Right atrium auricular region (tissue), 2 donors: ENCODE results near the gene TBC1D22B. TPM values are rescaled to one million over a fixed set of nuclear protein-coding genes. Genes with fewer than 3 reads are reported as not detected.
"Not testable (repeated sequence)": the region's sequence is repeated elsewhere in the genome, so short reads cannot be mapped to it uniquely, and the experiment has no call there.

Experiments used
- DNase-seq: peaks from one replicate; pipeline ENCODE4 v3.0.0-alpha.2; 2019; ENCODE audit warnings: low spot score
- H3K27ac ChIP-seq, 2 donors: fragments of 200-600 bp; sonication (generic); 1 replicate in 1 of 2; 2 replicates in 1 of 2; pipeline ENCODE4 v1.5.1; 2016 to 2019
- H3K27me3 ChIP-seq, 2 donors: fragments of 200-600 bp; sonication (generic); one replicate each; pipeline versions ENCODE4 v1.5.1 to v1.6.0; 2017 to 2019
- H3K36me3 ChIP-seq: fragments of 200-600 bp; sonication (generic); one replicate; pipeline ENCODE4 v1.5.1; 2016
- H3K4me1 ChIP-seq, 2 donors: fragments of 200-600 bp; sonication (generic); one replicate each; pipeline versions ENCODE4 v1.5.1 to v1.6.0; 2017 to 2019
- H3K4me3 ChIP-seq, 2 donors: fragments of 200-600 bp; sonication (generic); 1 replicate in 1 of 2; 2 replicates in 1 of 2; pipeline ENCODE4 v1.5.1; 2017 to 2019; ENCODE audit warnings: mild to moderate bottlenecking in 1 of 2, moderate library complexity in 1 of 2
- H3K9me3 ChIP-seq, 2 donors: fragments of 200-600 bp; sonication (generic); one replicate each; pipeline ENCODE4 v1.5.1; 2019
- CTCF ChIP-seq, 2 donors: fragments of 200-600 bp; sonication (generic); IDR thresholded peaks; one replicate each; pipeline ENCODE4 v1.5.1; 2019; ENCODE audit warnings: antibody characterized with exemption in 2 of 2
- total RNA-seq, 2 donors: library from RNA; depleted of rRNA; stranded (reverse); fragments of >200 nt; gene quantifications; one replicate each; pipeline ENCODE4 v1.1.0, GENCODE V29; 2016

Gene TBC1D22B
- total RNA-seq, 2 donors from 2014 or later, result 7.5 to 9.8 TPM

GRCh38 chr6:37305841-37306425 lies 48.4 kb downstream of the TBC1D22B start:
- Histone ChIP-seq H3K9me3 (no peaks in the 10 kb centered on the region), H3K4me1 (peaks cover 0 to 14% of the 10 kb centered on the region in 2 donors), H3K27ac (no peak overlapping the region), H3K27me3 (no peaks in the 10 kb centered on the region), H3K36me3 (peaks cover 9% of the 10 kb centered on the region), H3K4me3 (no peak overlapping the region)
- DNase-seq, result no peak
- TF ChIP-seq CTCF (IDR thresholded peaks at IDR 0.05), result no peak

- Histone ChIP-seq H3K9me3 (no peaks in the 10 kb centered on the region), H3K36me3 (peaks cover 9% of the 10 kb centered on the region), H3K27ac (no peak overlapping the region), H3K4me3 (no peak overlapping the region), H3K27me3 (no peaks in the 10 kb centered on the region), H3K4me1 (peaks cover 0 to 14% of the 10 kb centered on the region in 2 donors)
- DNase-seq, result no peak
- TF ChIP-seq CTCF (IDR thresholded peaks at IDR 0.05), result no peak
Measured at GRCh38 chr6:37306624-37307222, 49.2 kb downstream of the TBC1D22B start.

GRCh38 chr6:37307484-37307883 lies 49.9 kb downstream of the TBC1D22B start:
- Histone ChIP-seq H3K27ac (peak overlapping the region; percentile 39 to 52), H3K4me1 (peaks cover 0 to 14% of the 10 kb centered on the region in 2 donors)
- not testable (repeated sequence) for H3K4me3 ChIP-seq, H3K9me3 ChIP-seq, DNase-seq, H3K36me3 ChIP-seq, H3K27me3 ChIP-seq

- H3K4me1 ChIP-seq, result peaks cover 0 to 14% of the 10 kb centered on the region in 2 donors
- no peak for DNase-seq
- H3K36me3 ChIP-seq, result peaks cover 6% of the 10 kb centered on the region
- TF ChIP-seq CTCF (IDR thresholded peaks at IDR 0.05), result no peak
- H3K27ac ChIP-seq, result peak overlapping the region; percentile 39 to 52
- no peak overlapping the region for H3K4me3 ChIP-seq
- no peaks in the 10 kb centered on the region for H3K9me3 ChIP-seq
- H3K27me3 ChIP-seq, result no peaks in the 10 kb centered on the region
Measured at GRCh38 chr6:37308069-37308815, 50.7 kb downstream of the TBC1D22B start.

GRCh38 chr6:37309046-37309445 lies 51.5 kb downstream of the TBC1D22B start:
- no peaks in the 10 kb centered on the region for H3K27me3 ChIP-seq
- H3K36me3 ChIP-seq, result peaks cover 14% of the 10 kb centered on the region
- H3K4me3 ChIP-seq, result no peak overlapping the region
- H3K4me1 ChIP-seq, result peaks cover 0 to 14% of the 10 kb centered on the region in 2 donors
- H3K9me3 ChIP-seq, result no peaks in the 10 kb centered on the region
- TF ChIP-seq CTCF (IDR thresholded peaks at IDR 0.05), result no peak
- no peak overlapping the region for H3K27ac ChIP-seq
- DNase-seq, result no peak

- TF ChIP-seq CTCF (IDR thresholded peaks at IDR 0.05), result no peak
- Histone ChIP-seq H3K9me3 (no peaks in the 10 kb centered on the region), H3K27ac (no peak overlapping the region), H3K36me3 (peaks cover 17% of the 10 kb centered on the region), H3K4me1 (peaks cover 0 to 14% of the 10 kb centered on the region in 2 donors), H3K4me3 (no peak overlapping the region), H3K27me3 (no peaks in the 10 kb centered on the region)
- no peak for DNase-seq
Measured at GRCh38 chr6:37309692-37310091, 52.1 kb downstream of the TBC1D22B start.
